ENCODE measurements around the gene ACOT11.

DNA sequence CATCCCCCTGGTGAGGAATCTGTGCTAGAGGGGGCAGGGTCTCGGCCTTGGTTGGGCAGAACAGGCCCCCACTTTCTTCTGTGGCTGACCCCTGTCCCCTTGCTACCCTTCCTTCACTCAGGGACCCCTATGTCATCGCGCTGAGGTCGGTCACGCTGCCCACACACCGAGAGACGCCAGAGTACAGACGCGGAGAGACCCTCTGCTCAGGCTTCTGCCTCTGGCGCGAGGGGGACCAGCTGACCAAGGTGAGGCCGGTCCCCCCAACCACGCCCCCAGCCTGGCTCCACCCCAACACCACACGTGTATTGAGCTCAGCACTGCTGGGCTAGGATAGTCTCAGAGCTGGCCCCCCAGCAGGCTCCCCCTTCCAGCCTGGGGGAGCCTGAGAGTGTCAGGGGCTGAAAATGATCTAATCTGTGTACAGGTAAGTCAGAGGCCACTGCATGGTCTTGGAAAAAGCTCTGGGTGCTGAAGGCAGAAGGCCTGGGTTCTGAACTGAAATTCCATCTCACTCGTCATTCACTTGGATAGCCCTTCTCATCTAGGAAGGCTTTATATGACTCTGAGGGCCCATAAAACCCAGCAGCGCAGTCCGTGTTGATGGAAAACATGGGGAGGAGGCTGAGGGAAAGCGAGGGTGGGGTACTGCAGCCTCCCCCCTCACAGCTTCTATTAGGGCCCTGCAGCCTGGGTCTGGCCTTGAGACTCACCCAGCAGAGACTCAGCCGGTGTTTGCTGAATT lies 60.0 kb downstream of the ACOT11 start:
- TF ChIP-seq, protein P1, sequence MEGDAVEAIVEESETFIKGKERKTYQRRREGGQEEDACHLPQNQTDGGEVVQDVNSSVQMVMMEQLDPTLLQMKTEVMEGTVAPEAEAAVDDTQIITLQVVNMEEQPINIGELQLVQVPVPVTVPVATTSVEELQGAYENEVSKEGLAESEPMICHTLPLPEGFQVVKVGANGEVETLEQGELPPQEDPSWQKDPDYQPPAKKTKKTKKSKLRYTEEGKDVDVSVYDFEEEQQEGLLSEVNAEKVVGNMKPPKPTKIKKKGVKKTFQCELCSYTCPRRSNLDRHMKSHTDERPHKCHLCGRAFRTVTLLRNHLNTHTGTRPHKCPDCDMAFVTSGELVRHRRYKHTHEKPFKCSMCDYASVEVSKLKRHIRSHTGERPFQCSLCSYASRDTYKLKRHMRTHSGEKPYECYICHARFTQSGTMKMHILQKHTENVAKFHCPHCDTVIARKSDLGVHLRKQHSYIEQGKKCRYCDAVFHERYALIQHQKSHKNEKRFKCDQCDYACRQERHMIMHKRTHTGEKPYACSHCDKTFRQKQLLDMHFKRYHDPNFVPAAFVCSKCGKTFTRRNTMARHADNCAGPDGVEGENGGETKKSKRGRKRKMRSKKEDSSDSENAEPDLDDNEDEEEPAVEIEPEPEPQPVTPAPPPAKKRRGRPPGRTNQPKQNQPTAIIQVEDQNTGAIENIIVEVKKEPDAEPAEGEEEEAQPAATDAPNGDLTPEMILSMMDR (IDR thresholded peaks at IDR 0.05) = no peak
- TF ChIP-seq POLR2A (IDR thresholded peaks at IDR 0.05) = no peak

All from breast epithelium (tissue), 3 donors.